Astrocyte of the spinal cord (primary cell): ENCODE results near the gene IFRD1.

Experiments
- DNase-seq: peaks from one replicate; pipeline ENCODE4 v3.0.0; 2011; ENCODE audit warnings: low read depth, low spot score
- H3K4me3 ChIP-seq: 2 replicates; pipeline ENCODE4 v1.5.1; 2011; ENCODE audit warnings: low read depth, mild to moderate bottlenecking, low read length, moderate library complexity
- CTCF ChIP-seq: IDR thresholded peaks from 2 replicates; pipeline ENCODE4 v1.5.1; 2012; ENCODE audit warnings: low read depth, mild to moderate bottlenecking, low read length, inconsistent platforms
- in situ Hi-C: cut with HindIII; loops from 2 replicates; pipeline ENCODE4 v1.10.0; 2017; ENCODE audit warnings: low sequenced_read_pairs

Gene IFRD1, protein sequence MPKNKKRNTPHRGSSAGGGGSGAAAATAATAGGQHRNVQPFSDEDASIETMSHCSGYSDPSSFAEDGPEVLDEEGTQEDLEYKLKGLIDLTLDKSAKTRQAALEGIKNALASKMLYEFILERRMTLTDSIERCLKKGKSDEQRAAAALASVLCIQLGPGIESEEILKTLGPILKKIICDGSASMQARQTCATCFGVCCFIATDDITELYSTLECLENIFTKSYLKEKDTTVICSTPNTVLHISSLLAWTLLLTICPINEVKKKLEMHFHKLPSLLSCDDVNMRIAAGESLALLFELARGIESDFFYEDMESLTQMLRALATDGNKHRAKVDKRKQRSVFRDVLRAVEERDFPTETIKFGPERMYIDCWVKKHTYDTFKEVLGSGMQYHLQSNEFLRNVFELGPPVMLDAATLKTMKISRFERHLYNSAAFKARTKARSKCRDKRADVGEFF

DNA sequence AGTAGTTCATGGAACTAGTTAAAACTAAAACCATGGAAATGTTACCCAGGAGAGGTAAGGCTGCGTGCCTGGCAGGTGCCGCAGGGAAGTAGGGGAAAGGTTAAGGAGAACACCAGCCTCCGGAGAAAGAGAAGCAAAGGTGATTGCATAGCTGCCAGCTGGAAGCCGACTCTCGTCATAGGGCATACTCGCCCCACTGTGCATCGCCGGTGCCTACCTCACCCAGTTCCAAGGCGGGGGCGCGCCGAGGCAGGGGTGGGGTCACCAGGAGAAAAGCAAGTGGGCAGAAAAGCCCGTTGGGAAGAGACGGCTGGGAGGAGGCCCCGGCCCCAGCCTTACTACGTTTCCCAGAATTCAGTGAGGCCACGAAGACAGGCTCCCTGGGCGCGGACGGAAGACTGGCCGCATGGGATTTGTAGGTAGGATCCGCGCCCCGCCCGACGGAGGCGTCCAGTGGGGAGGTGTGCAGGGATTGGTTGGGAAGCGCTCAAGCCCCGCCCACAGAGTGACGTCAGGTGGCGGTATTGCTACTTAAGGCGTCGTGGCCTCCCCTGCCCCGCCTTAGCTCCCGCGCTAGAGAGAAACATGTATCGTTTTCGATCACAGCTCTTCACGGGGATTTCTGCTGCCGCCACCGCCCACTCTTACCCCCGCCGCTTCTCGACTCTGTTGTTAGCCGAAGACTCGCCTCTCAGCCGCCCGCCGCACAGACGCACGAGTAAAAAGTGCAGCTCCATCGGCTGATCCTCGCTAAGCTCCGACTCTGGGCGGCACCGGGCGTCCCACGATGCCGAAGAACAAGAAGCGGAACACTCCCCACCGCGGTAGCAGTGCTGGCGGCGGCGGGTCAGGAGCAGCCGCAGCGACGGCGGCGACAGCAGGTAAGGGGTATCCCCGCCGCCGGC is at the start of gene IFRD1:
Gene IFRD1 (plus strand): TSS at position 559 of the 905 bp plus-strand sequence. CDS start 229 bp downstream, at position 788.
- peak within 1 kb of the TSS; percentile 100 for H3K4me3 ChIP-seq
- in situ Hi-C loops: no loop called here
- TF ChIP-seq CTCF: no peak
- peak; percentile 99 for DNase-seq

DNA sequence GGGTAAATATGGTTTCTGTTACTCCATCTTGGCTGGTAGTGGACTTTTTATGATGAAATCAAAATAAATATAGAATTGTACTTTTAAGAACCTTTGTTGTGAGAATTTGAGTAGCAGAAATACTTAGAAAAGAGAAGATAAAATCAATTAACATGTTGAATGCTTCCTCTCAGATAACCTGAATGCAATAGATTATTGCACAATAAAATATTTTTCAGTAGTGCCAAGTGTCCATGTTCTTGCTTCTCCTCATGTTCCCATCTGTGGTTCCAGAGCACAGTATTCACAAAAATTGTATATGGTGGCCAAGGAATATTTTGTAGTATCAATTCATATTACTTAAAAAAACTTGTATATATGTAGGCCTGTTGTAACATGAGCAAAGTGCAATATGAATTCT is 45.9 kb upstream of the IFRD1 start:
- in situ Hi-C loops: loop anchor here (25.0 kb wide), 1 partner anchor 642 kb away; no protein-coding TSS in a partner anchor
- TF ChIP-seq CTCF: no peak
- no peak overlapping the region for H3K4me3 ChIP-seq
- DNase-seq: no peak

GRCh38 chr7:112405286-112405685 is 45.0 kb upstream of the IFRD1 start:
- no peak for TF ChIP-seq CTCF
- no peak overlapping the region for H3K4me3 ChIP-seq
- in situ Hi-C loops: loop anchor here (25.0 kb wide), 1 partner anchor 643 kb away; no protein-coding TSS in a partner anchor
- no peak for DNase-seq

DNA sequence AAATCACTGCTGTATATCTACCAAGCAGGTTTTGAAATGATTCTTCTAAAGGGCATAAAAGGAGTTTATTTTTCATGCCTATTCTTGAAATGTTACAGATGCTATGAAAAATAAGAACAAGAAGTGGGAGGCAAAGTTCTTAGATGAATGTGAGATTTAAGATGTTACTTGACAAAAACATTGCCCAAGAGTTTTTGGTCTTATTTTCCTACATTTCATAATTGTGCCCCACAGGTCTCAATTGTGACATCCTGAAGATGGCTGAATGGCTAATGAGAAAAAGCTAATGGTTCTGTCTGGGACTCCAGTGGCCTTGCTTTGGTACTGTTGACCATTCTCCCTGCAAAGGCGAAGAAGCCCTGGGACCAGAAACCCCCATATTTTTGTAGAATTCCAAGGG is 43.0 kb upstream of the IFRD1 start:
- in situ Hi-C loops: loop anchor here (25.0 kb wide), 1 partner anchor 645 kb away; no protein-coding TSS in a partner anchor
- no peak for DNase-seq
- TF ChIP-seq CTCF: no peak

DNA sequence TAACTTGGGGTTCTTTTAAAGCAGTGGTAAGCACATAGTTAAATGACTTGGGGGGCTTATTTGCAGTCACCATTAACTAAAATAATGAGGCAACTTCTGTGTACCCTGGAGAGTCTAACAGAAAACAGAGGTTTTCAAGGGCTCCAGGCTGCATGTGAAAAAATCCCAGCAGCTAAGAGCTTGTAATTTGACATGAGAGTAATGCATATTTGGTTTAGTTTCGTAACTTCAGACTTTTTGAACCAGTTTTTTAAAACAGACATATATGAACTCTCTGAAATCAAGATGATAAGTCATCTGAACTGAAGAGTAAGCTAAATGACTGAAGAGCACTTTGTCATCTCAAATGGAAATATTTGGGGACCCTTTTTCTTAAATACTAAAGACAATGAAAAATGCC is 40.2 kb upstream of the IFRD1 start:
- no peak for TF ChIP-seq CTCF
- no peak for DNase-seq
- in situ Hi-C loops: loop anchor here (25.0 kb wide), 1 partner anchor 648 kb away; no protein-coding TSS in a partner anchor
- H3K4me3 ChIP-seq: no peak overlapping the region

More for the DNA sequence above, 43.0 kb upstream of the IFRD1 start:
- no peak overlapping the region for H3K4me3 ChIP-seq

DNA sequence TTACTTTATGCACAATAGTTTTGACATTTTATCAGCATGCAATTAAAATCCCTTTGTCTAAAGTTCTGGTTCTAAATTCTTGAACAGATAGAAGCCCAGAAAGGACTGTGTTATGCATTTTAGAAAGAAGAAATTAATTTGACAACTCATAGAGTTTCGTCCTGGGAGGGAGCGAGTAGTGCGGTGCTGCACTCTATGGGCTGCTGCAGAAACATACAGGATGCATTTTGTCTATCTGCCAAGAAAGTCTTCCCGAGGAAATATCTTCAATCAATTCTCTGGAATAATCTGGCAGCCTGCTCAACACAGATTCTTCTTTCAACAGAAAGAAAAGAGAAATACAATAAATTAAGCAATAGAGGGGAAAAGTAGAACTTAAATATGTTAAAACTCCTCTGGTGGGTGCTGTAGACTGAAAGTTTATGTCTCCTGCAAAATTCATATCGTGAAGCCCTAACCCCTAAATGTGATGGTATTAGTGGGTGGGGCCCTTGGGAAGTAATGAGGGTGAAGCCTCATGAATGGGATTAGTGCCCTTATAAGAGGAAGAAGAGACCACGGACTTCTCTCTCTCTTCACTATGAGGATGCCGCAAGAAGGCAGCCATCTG is 39.0 kb upstream of the IFRD1 start:
- in situ Hi-C loops: loop anchor here (25.0 kb wide), 1 partner anchor 649 kb away; no protein-coding TSS in a partner anchor
- DNase-seq: peak; percentile 56
- no peak overlapping the region for H3K4me3 ChIP-seq
- peak; percentile 83 for TF ChIP-seq CTCF
